Osteocyte (in vitro differentiated cells): ENCODE measurements around the gene ZNF577. TPM values are rescaled to one million over a fixed set of nuclear protein-coding genes. Genes with fewer than 3 reads are reported as not detected.
"Not testable (repeated sequence)": the region's sequence is repeated elsewhere in the genome, so short reads cannot be mapped to it uniquely, and the experiment has no call there.

ENCODE experiments used
- DNase-seq: peaks from one replicate; pipeline ENCODE4 v3.0.0; 2021; ENCODE audit warnings: mixed read lengths; ENCODE audit not compliant: unreplicated experiment; ENCODE audit errors: extremely low spot score
- H3K27ac Mint-ChIP-seq: one replicate; pipeline ENCODE4 v1.8.0; 2021; ENCODE audit warnings: mild to moderate bottlenecking, mixed read lengths; ENCODE audit not compliant: unreplicated experiment
- H3K27me3 Mint-ChIP-seq: one replicate; pipeline ENCODE4 v1.8.0; 2021; ENCODE audit warnings: mixed read lengths; ENCODE audit not compliant: unreplicated experiment
- H3K36me3 Mint-ChIP-seq: one replicate; pipeline ENCODE4 v1.8.0; 2021; ENCODE audit warnings: mixed read lengths; ENCODE audit not compliant: unreplicated experiment
- H3K4me1 Mint-ChIP-seq: one replicate; pipeline ENCODE4 v1.8.0; 2021; ENCODE audit warnings: mixed read lengths; ENCODE audit not compliant: unreplicated experiment
- H3K4me3 Mint-ChIP-seq: one replicate; pipeline ENCODE4 v1.8.0; 2021; ENCODE audit warnings: mild to moderate bottlenecking, moderate library complexity, mixed read lengths; ENCODE audit not compliant: unreplicated experiment
- H3K9me3 Mint-ChIP-seq: one replicate; pipeline ENCODE4 v1.8.0; 2021; ENCODE audit warnings: mixed read lengths; ENCODE audit not compliant: unreplicated experiment
- total RNA-seq: library from RNA; stranded (reverse); gene quantifications from 2 replicates; pipeline ENCODE4 v1.2.1, GENCODE V29; 2021
- TF ChIP-seq, protein P1 (sequence below): fragments of 200-600 bp; sonication (generic); IDR thresholded peaks from 2 replicates; pipeline ENCODE4 v1.5.0; 2021; ENCODE audit warnings: antibody characterized with exemption, mild to moderate bottlenecking, moderate library complexity

ZNF577 gene
- total RNA-seq, 1 donor from 2014 or later: 21.3 TPM

DNA sequence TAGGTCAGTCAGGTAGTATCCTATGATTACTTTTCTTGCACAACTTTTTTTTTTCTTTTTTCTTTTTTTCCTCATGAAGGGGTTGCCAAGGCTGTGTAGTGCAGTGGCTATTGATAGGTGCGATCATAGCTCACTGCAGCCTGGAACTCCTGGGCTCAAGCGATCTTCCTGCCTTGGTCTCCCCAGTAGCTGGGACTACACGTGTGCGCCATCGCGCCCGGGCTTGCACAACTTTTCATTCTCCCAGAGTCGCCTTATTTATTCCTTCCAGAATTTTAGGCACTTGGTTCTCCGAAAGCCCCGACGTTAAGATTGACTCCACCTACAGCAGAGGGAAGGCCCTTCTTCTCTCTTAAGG, 38.7 kb upstream of the ZNF577 start:
- H3K27ac Mint-ChIP-seq: peak overlapping the region; percentile 89
- H3K9me3 Mint-ChIP-seq: peaks cover 26% of the 10 kb centered on the region
- H3K4me3 Mint-ChIP-seq: peak overlapping the region; percentile 99
- DNase-seq: no peak
- no peaks in the 10 kb centered on the region for H3K27me3 Mint-ChIP-seq
- H3K36me3 Mint-ChIP-seq: peaks cover 24% of the 10 kb centered on the region
- H3K4me1 Mint-ChIP-seq: peaks cover 20% of the 10 kb centered on the region
- TF ChIP-seq, protein P1, sequence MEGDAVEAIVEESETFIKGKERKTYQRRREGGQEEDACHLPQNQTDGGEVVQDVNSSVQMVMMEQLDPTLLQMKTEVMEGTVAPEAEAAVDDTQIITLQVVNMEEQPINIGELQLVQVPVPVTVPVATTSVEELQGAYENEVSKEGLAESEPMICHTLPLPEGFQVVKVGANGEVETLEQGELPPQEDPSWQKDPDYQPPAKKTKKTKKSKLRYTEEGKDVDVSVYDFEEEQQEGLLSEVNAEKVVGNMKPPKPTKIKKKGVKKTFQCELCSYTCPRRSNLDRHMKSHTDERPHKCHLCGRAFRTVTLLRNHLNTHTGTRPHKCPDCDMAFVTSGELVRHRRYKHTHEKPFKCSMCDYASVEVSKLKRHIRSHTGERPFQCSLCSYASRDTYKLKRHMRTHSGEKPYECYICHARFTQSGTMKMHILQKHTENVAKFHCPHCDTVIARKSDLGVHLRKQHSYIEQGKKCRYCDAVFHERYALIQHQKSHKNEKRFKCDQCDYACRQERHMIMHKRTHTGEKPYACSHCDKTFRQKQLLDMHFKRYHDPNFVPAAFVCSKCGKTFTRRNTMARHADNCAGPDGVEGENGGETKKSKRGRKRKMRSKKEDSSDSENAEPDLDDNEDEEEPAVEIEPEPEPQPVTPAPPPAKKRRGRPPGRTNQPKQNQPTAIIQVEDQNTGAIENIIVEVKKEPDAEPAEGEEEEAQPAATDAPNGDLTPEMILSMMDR: no peak

DNA sequence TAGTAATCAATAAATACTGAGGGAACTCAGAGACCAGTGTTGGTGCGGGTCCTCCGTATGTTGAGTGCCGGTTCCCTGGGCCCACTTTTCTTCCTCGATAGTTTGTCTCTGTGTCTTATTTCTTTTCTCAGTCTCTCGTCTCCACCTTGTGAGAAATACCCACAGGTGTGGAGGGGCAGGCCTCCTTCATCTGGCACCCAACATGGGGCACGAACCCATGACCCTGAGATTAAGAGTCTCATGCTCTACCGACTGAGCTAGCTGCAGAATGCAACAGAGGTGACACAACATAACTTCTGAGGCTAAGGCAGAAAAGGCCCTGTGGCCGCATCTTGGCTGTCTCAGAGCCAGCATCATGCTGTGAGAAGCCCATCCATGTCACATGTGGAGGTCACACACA, 34.2 kb upstream of the ZNF577 start:
- H3K27ac Mint-ChIP-seq: no peak overlapping the region
- no peaks in the 10 kb centered on the region for H3K27me3 Mint-ChIP-seq
- TF ChIP-seq, protein P1: no peak
- H3K4me3 Mint-ChIP-seq: no peak overlapping the region
- peaks cover 34% of the 10 kb centered on the region for H3K9me3 Mint-ChIP-seq
- DNase-seq: no peak
- H3K36me3 Mint-ChIP-seq: peaks cover 2% of the 10 kb centered on the region
- peaks cover 6% of the 10 kb centered on the region for H3K4me1 Mint-ChIP-seq

DNA sequence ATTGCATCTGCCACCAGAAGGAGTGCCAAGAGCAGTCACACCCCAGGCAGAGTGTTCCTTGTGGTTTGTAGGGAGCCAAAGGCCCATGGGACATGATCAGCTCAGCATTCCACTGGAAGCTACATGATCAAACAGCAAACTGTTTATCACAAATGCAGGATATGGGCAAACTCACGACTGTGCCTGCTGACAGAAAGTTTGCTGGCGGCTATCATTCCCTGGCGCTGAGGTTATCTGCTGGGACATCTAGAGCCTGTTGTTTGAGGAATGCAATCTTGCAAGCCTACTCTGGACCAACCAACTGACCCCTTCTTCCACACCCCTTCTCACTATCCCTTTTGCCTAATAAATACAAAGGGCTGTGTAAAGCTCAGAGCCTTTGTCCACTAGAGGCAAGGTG, 31.9 kb upstream of the ZNF577 start:
- no peak for DNase-seq
- peaks cover 5% of the 10 kb centered on the region for H3K36me3 Mint-ChIP-seq
- no peaks in the 10 kb centered on the region for H3K27me3 Mint-ChIP-seq
- H3K27ac Mint-ChIP-seq: no peak overlapping the region
- no peaks in the 10 kb centered on the region for H3K4me1 Mint-ChIP-seq
- H3K4me3 Mint-ChIP-seq: no peak overlapping the region
- peaks cover 42% of the 10 kb centered on the region for H3K9me3 Mint-ChIP-seq
- TF ChIP-seq, protein P1: no peak

DNA sequence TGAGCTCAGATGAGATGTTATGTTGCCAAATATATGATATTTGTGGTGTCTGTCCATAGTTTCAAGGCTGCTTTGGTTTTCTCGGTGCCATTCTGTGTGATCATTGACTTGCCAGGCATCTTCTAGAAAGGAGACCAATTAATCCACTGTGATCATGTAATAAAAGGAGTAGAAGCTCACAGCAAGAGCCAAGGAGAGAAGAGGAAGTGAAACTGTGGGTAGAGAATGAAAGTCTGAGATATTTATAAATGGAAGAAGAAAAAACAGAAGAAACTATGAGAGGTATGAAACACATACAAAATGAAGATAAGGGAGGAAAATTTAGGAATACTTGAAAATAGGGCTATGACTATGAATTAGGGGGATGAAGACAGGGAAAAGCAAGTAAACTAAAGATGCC, 28.4 kb upstream of the ZNF577 start:
- Mint-ChIP-seq H3K27me3 (no peaks in the 10 kb centered on the region), H3K4me1 (no peaks in the 10 kb centered on the region), H3K36me3 (peaks cover 3% of the 10 kb centered on the region), H3K27ac (no peak overlapping the region), H3K4me3 (no peak overlapping the region), H3K9me3 (peaks cover 47% of the 10 kb centered on the region)
- DNase-seq: no peak
- TF ChIP-seq, protein P1: no peak

DNA sequence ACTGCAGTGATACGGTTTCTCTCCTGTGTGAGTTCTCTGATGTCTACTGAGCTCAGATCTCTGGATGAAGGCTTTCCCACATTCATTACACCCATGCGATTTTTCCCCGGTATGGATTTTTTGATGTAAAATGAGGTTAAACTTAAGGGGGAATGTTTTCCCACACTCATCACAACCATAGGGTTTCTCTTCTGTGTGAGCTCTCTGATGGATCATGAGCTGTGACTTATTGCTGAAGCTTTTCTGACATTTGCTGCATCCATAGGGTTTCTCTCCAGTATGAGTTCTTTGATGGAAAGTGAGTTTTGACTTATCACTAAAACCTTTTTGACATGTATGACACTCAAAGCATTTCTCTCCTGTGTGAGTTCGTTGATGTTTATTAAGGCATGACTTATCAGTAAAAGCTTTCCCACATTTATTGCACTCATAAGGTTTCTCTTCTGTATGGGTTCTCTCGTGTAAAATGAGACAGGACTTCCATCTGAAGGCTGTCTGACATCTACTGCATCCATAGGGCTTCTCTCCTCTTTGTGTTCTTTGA, 27.6 kb upstream of the ZNF577 start:
- Mint-ChIP-seq H3K9me3 (peaks cover 40% of the 10 kb centered on the region), H3K27me3 (no peaks in the 10 kb centered on the region), H3K4me1 (no peaks in the 10 kb centered on the region), H3K27ac (no peak overlapping the region), H3K36me3 (peaks cover 3% of the 10 kb centered on the region), H3K4me3 (no peak overlapping the region)
- TF ChIP-seq, protein P1: no peak
- no peak for DNase-seq

DNA sequence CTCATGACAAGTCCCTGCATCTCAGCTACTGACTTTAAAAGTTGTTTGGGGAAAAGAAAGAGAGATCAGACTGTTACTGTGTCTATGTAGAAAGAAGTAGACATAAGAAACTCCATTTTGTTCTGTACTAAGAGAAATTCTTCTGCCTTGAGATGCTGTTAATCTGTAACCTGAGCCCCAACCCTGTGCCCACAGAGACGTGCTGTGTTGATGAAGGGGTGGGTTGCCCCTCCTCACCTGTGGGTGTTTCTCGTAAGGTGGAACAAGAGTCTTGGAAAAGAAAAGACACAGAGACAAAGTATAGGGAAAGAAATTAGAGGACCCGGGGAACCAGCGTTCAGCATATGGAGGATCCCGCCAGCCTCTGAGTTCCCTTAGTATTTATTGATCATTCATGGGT, 20.2 kb upstream of the ZNF577 start:
- not testable (repeated sequence) for H3K4me3 Mint-ChIP-seq, H3K27me3 Mint-ChIP-seq, DNase-seq, H3K27ac Mint-ChIP-seq, H3K36me3 Mint-ChIP-seq
- H3K4me1 Mint-ChIP-seq: peaks cover 16% of the 10 kb centered on the region
- peaks cover 46% of the 10 kb centered on the region for H3K9me3 Mint-ChIP-seq

DNA sequence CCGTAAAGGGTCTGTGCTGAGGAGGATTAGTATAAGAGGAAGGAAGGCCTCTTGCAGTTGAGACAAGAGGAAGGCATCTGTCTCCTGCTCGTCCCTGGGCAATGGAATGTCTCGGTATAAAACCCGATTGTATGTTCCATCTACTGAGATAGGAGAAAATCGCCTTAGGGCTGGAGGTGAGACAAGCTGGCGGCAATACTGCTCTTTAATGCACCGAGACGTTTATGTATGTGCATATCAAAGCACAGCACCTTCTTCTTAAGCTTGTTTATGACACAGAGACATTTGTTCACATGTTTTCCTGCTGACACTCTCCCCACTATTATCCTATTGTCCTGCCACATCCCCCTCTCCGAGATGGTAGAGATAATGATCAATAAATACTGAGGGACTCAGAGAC, 18.4 kb upstream of the ZNF577 start:
- H3K27ac Mint-ChIP-seq, H3K4me3 Mint-ChIP-seq: not testable (repeated sequence)
- peaks cover 19% of the 10 kb centered on the region for H3K4me1 Mint-ChIP-seq

DNA sequence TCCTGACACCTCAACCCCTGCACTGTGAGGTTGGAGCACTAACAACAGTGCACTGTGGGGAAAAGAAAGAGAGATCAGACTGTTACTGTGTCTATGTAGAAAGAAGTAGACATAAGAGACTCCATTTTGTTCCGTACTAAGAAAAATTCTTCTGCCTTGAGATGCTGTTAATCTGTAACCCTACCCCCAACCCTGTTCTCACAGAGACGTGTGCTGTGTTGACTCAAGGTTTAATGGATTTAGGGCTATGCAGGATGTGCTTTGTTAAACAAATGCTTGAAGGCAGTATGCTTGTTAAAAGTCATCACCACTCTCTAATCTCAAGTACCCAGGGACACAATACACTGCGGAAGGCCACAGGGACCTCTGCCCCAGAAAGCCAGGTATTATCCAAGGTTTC, 17.9 kb upstream of the ZNF577 start:
- Mint-ChIP-seq H3K4me1 (peaks cover 19% of the 10 kb centered on the region), H3K9me3 (peaks cover 41% of the 10 kb centered on the region), H3K36me3 (peaks cover 12% of the 10 kb centered on the region)
- not testable (repeated sequence) for H3K27me3 Mint-ChIP-seq, H3K27ac Mint-ChIP-seq, DNase-seq, H3K4me3 Mint-ChIP-seq

More for the DNA sequence above, 18.4 kb upstream of the ZNF577 start:
- peaks cover 38% of the 10 kb centered on the region for H3K9me3 Mint-ChIP-seq
- DNase-seq, H3K27me3 Mint-ChIP-seq: not testable (repeated sequence)
- H3K36me3 Mint-ChIP-seq: peaks cover 12% of the 10 kb centered on the region
